Astrocyte (in vitro differentiated cells and primary cell): ENCODE data around the gene ABHD13.
"Not testable (repeated sequence)": the region's sequence is repeated elsewhere in the genome, so short reads cannot be mapped to it uniquely, and the experiment has no call there.

Source experiments
- CTCF ChIP-seq: IDR thresholded peaks from 2 replicates; pipeline ENCODE4 v1.5.1; 2011; ENCODE audit warnings: low read depth, mild to moderate bottlenecking, inconsistent platforms, low read length, moderate library complexity; ENCODE audit not compliant: insufficient read depth
- EZH2 ChIP-seq: IDR thresholded peaks from 2 replicates; pipeline ENCODE4 v1.6.1; 2012; ENCODE audit warnings: mild to moderate bottlenecking, low read length, inconsistent platforms; ENCODE audit not compliant: insufficient read depth

GRCh38 chr13:108217307-108218043, 717 bp upstream of the ABHD13 start:
- not testable (repeated sequence) for TF ChIP-seq CTCF, EZH2
